K562 (cell line): ENCODE data around the gene ADCY4. TPM values are rescaled to one million over a fixed set of nuclear protein-coding genes. Genes with fewer than 3 reads are reported as not detected.
A peak's percentile ranks its signal among the peaks of the same experiment; 100 is the strongest.

Experiments used
- ILK ChIP-seq: fragments of 450-650 bp; IDR thresholded peaks from 2 replicates; pipeline ENCODE4 v1.6.1; 2016; ENCODE audit warnings: missing genetic modification characterization, low read depth, mild to moderate bottlenecking, missing compliant biosample characterization, moderate library complexity, borderline replicate concordance
- KLF6 ChIP-seq: fragments of 250-450 bp; sonication (Bioruptor Pico); IDR thresholded peaks from 2 replicates; pipeline ENCODE4 v1.4.0; 2020; ENCODE audit warnings: mild to moderate bottlenecking, moderate library complexity, borderline replicate concordance
- MLX ChIP-seq, 2 experiments: fragments of 450-650 bp in 1 of 2; sonication (generic) in 1 of 2; formaldehyde crosslinking; conservative IDR thresholded peaks; 2 replicates each; pipeline versions ENCODE4 v1.4.0 to v1.8.1; 2020 to 2022; ENCODE audit warnings: mild to moderate bottlenecking in 1 of 2, missing genetic modification reagents in 1 of 2
- RUNX1 ChIP-seq: sonication (generic); IDR thresholded peaks from 2 replicates; pipeline ENCODE4 v1.6.1; 2016; ENCODE audit warnings: antibody characterized with exemption, low read depth
- SMARCA5 ChIP-seq: fragments of 450-650 bp; IDR thresholded peaks from 2 replicates; pipeline ENCODE4 v1.6.1; 2016
- TEAD2 ChIP-seq: fragments of 450-650 bp; IDR thresholded peaks from 2 replicates; pipeline ENCODE4 v1.6.1; 2016; ENCODE audit warnings: missing genetic modification characterization, control low read depth, missing compliant biosample characterization
- ZNF232 ChIP-seq: sonication (generic); formaldehyde crosslinking; IDR thresholded peaks from 2 replicates; pipeline ENCODE4 v1.8.0; 2022; ENCODE audit warnings: mild to moderate bottlenecking, missing genetic modification reagents
- ZNF311 ChIP-seq: fragments of 250-450 bp; sonication (Bioruptor Pico); IDR thresholded peaks from 2 replicates; pipeline ENCODE4 v1.4.0; 2020; ENCODE audit warnings: mild to moderate bottlenecking, moderate library complexity
- ZNF695 ChIP-seq: fragments of 450-650 bp; formaldehyde crosslinking; IDR thresholded peaks from 2 replicates; pipeline ENCODE4 v1.4.0; 2020; ENCODE audit warnings: mild to moderate bottlenecking, moderate library complexity
- polyA plus RNA-seq, 8 experiments: library from polyadenylated mRNA; depleted of rRNA in 4 of 8; stranded (reverse) in 5 of 8; unstranded in 3 of 8; fragments of >200 nt; fragmentation: Nextera tagmentation in 2 of 8; fragmentation: Illumina TruSeq in 1 of 8; extraction: Ambion mirVana in 2 of 8; extraction: Trizol in 1 of 8; gene quantifications; 2 replicates each; pipeline versions ENCODE4 v1.2.1 to v1.2.3, GENCODE V29; 2011 to 2014; ENCODE audit warnings: inconsistent platforms in 1 of 8, missing spikeins in 1 of 8
- total RNA-seq, 7 experiments: library from RNA; depleted of rRNA in 6 of 7; stranded (reverse); fragments of >200 nt in 6 of 7; fragmentation: Illumina TruSeq in 2 of 7; extraction: Trizol in 2 of 7; gene quantifications; 2 replicates each; pipeline versions ENCODE4 v1.2.1 to v1.2.3, GENCODE V29; 2011 to 2021; ENCODE audit warnings: low replicate concordance in 1 of 7
- TF ChIP-seq, protein P1 (sequence below): fragments of 200-600 bp; sonication (generic); IDR thresholded peaks from one replicate; pipeline ENCODE4 v1.6.1; 2012; ENCODE audit warnings: mild to moderate bottlenecking, low read depth, low read length, inconsistent platforms
- TF ChIP-seq, protein P2 (sequence below): IDR thresholded peaks from 2 replicates; pipeline ENCODE4 v1.6.1; 2014; ENCODE audit warnings: antibody characterized with exemption
- TF ChIP-seq, protein P3 (sequence below): sonication (generic); formaldehyde crosslinking; IDR thresholded peaks from 2 replicates; pipeline ENCODE4 v1.8.0; 2022; ENCODE audit warnings: missing genetic modification reagents, mild to moderate bottlenecking, moderate library complexity, borderline replicate concordance

Gene ADCY4
- total and polyA plus RNA-seq, 9 of the 15 experiments (the other 6 are each of a cell fraction or from before 2014, with no cell fraction given): 0.04 to 0.31 (median 0.15) TPM; not detected in 2

DNA sequence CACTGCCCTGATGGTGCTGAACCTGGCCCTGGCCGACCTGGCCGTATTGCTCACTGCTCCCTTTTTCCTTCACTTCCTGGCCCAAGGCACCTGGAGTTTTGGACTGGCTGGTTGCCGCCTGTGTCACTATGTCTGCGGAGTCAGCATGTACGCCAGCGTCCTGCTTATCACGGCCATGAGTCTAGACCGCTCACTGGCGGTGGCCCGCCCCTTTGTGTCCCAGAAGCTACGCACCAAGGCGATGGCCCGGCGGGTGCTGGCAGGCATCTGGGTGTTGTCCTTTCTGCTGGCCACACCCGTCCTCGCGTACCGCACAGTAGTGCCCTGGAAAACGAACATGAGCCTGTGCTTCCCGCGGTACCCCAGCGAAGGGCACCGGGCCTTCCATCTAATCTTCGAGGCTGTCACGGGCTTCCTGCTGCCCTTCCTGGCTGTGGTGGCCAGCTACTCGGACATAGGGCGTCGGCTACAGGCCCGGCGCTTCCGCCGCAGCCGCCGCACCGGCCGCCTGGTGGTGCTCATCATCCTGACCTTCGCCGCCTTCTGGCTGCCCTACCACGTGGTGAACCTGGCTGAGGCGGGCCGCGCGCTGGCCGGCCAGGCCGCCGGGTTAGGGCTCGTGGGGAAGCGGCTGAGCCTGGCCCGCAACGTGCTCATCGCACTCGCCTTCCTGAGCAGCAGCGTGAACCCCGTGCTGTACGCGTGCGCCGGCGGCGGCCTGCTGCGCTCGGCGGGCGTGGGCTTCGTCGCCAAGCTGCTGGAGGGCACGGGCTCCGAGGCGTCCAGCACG lies 18.9 kb downstream of the ADCY4 start (continued):
- TF ChIP-seq, protein P1, sequence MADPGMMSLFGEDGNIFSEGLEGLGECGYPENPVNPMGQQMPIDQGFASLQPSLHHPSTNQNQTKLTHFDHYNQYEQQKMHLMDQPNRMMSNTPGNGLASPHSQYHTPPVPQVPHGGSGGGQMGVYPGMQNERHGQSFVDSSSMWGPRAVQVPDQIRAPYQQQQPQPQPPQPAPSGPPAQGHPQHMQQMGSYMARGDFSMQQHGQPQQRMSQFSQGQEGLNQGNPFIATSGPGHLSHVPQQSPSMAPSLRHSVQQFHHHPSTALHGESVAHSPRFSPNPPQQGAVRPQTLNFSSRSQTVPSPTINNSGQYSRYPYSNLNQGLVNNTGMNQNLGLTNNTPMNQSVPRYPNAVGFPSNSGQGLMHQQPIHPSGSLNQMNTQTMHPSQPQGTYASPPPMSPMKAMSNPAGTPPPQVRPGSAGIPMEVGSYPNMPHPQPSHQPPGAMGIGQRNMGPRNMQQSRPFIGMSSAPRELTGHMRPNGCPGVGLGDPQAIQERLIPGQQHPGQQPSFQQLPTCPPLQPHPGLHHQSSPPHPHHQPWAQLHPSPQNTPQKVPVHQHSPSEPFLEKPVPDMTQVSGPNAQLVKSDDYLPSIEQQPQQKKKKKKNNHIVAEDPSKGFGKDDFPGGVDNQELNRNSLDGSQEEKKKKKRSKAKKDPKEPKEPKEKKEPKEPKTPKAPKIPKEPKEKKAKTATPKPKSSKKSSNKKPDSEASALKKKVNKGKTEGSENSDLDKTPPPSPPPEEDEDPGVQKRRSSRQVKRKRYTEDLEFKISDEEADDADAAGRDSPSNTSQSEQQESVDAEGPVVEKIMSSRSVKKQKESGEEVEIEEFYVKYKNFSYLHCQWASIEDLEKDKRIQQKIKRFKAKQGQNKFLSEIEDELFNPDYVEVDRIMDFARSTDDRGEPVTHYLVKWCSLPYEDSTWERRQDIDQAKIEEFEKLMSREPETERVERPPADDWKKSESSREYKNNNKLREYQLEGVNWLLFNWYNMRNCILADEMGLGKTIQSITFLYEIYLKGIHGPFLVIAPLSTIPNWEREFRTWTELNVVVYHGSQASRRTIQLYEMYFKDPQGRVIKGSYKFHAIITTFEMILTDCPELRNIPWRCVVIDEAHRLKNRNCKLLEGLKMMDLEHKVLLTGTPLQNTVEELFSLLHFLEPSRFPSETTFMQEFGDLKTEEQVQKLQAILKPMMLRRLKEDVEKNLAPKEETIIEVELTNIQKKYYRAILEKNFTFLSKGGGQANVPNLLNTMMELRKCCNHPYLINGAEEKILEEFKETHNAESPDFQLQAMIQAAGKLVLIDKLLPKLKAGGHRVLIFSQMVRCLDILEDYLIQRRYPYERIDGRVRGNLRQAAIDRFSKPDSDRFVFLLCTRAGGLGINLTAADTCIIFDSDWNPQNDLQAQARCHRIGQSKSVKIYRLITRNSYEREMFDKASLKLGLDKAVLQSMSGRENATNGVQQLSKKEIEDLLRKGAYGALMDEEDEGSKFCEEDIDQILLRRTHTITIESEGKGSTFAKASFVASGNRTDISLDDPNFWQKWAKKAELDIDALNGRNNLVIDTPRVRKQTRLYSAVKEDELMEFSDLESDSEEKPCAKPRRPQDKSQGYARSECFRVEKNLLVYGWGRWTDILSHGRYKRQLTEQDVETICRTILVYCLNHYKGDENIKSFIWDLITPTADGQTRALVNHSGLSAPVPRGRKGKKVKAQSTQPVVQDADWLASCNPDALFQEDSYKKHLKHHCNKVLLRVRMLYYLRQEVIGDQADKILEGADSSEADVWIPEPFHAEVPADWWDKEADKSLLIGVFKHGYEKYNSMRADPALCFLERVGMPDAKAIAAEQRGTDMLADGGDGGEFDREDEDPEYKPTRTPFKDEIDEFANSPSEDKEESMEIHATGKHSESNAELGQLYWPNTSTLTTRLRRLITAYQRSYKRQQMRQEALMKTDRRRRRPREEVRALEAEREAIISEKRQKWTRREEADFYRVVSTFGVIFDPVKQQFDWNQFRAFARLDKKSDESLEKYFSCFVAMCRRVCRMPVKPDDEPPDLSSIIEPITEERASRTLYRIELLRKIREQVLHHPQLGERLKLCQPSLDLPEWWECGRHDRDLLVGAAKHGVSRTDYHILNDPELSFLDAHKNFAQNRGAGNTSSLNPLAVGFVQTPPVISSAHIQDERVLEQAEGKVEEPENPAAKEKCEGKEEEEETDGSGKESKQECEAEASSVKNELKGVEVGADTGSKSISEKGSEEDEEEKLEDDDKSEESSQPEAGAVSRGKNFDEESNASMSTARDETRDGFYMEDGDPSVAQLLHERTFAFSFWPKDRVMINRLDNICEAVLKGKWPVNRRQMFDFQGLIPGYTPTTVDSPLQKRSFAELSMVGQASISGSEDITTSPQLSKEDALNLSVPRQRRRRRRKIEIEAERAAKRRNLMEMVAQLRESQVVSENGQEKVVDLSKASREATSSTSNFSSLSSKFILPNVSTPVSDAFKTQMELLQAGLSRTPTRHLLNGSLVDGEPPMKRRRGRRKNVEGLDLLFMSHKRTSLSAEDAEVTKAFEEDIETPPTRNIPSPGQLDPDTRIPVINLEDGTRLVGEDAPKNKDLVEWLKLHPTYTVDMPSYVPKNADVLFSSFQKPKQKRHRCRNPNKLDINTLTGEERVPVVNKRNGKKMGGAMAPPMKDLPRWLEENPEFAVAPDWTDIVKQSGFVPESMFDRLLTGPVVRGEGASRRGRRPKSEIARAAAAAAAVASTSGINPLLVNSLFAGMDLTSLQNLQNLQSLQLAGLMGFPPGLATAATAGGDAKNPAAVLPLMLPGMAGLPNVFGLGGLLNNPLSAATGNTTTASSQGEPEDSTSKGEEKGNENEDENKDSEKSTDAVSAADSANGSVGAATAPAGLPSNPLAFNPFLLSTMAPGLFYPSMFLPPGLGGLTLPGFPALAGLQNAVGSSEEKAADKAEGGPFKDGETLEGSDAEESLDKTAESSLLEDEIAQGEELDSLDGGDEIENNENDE: no peak
- TF ChIP-seq, protein P2, sequence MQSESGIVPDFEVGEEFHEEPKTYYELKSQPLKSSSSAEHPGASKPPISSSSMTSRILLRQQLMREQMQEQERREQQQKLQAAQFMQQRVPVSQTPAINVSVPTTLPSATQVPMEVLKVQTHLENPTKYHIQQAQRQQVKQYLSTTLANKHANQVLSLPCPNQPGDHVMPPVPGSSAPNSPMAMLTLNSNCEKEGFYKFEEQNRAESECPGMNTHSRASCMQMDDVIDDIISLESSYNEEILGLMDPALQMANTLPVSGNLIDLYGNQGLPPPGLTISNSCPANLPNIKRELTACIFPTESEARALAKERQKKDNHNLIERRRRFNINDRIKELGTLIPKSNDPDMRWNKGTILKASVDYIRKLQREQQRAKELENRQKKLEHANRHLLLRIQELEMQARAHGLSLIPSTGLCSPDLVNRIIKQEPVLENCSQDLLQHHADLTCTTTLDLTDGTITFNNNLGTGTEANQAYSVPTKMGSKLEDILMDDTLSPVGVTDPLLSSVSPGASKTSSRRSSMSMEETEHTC: no peak
- peak; percentile 18; the same call in 1 of the 2 replicates for TF ChIP-seq KLF6 (CRISPR knock-in tag)
- no peak for TF ChIP-seq ILK (tag)
- TF ChIP-seq ZNF695 (CRISPR knock-in tag): no peak
- no peak for TF ChIP-seq RUNX1
- TF ChIP-seq MLX (CRISPR knock-in tag; conservative IDR thresholded peaks at IDR 0.05): 0 out of 4 replicates have a peak, but pooled peaks of 1 of the 2 experiments have one; percentile 55
- TF ChIP-seq TEAD2 (tag): no peak
- TF ChIP-seq, protein P3, sequence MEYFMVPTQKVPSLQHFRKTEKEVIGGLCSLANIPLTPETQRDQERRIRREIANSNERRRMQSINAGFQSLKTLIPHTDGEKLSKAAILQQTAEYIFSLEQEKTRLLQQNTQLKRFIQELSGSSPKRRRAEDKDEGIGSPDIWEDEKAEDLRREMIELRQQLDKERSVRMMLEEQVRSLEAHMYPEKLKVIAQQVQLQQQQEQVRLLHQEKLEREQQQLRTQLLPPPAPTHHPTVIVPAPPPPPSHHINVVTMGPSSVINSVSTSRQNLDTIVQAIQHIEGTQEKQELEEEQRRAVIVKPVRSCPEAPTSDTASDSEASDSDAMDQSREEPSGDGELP (CRISPR knock-in tag): peak; percentile 83; the same call in 1 of the 2 replicates
- peak; percentile 74; the same call in 1 of the 2 replicates for TF ChIP-seq ZNF232
- TF ChIP-seq ZNF311 (CRISPR knock-in tag): 0 out of 2 replicates have a peak, but pooled peaks have one; percentile 38
- no peak for TF ChIP-seq SMARCA5
